MM.1S (cell line): ENCODE results near the gene BPIFB3.

Experiments
- EZH2 ChIP-seq: fragments of 300-600 bp; sonication (generic); optimal IDR thresholded peaks from 2 replicates; pipeline ENCODE3; 2017; ENCODE audit warnings: low read depth, mild to moderate bottlenecking, antibody characterized with exemption, low read length, mixed read lengths
- EZH2phosphoT487 ChIP-seq: fragments of 300-600 bp; sonication (generic); IDR thresholded peaks from 2 replicates; pipeline ENCODE4 v1.6.1; 2018; ENCODE audit warnings: antibody characterized with exemption, low read length
- TF ChIP-seq, protein P1 (sequence below): fragments of 300-600 bp; sonication (generic); IDR thresholded peaks from 2 replicates; pipeline ENCODE4 v1.5.1; 2016; ENCODE audit warnings: antibody characterized with exemption, low read length, mixed read lengths

DNA sequence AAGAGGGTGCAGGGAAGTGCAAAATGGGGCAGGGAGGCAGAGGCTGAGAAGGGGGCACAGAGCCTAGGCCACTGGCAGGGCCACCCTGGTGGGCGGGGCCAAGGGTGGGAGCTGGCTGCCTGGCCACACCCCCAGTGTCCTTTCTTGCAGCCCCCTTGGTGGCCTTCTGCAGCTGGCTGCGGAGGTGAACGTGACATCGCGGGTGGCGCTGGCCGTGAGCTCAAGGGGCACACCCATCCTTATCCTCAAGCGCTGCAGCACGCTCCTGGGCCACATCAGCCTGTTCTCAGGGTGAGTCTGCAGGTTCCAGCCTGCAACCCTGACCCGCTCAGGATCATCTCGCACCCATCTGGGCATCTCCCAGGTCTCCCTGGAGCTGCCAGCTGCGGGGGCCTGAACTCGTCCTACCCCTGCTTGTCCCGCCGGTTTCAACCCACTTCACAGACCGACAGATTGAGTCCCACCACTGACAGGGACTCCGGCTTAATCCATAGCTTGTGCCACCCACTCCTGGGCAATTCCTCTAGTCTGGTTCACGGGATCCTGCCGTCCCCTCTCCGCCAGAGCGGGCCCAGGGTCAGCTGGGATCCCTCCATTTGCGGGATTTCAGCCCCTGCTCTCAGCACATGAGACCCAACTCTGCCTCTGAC, 6.2 kb downstream of the BPIFB3 start:
- no peak for TF ChIP-seq EZH2
- TF ChIP-seq, protein P1, sequence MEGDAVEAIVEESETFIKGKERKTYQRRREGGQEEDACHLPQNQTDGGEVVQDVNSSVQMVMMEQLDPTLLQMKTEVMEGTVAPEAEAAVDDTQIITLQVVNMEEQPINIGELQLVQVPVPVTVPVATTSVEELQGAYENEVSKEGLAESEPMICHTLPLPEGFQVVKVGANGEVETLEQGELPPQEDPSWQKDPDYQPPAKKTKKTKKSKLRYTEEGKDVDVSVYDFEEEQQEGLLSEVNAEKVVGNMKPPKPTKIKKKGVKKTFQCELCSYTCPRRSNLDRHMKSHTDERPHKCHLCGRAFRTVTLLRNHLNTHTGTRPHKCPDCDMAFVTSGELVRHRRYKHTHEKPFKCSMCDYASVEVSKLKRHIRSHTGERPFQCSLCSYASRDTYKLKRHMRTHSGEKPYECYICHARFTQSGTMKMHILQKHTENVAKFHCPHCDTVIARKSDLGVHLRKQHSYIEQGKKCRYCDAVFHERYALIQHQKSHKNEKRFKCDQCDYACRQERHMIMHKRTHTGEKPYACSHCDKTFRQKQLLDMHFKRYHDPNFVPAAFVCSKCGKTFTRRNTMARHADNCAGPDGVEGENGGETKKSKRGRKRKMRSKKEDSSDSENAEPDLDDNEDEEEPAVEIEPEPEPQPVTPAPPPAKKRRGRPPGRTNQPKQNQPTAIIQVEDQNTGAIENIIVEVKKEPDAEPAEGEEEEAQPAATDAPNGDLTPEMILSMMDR: no peak
- no peak for TF ChIP-seq EZH2phosphoT487
